HEK293 (cell line): ENCODE results near the gene CCDC73.

Experiments used
- CTCF ChIA-PET: fragments of 350-600 bp; formaldehyde crosslinking; extraction: SDS; loops from one replicate; lab custom pipeline; 2021; ENCODE audit warnings: antibody characterized with exemption; lab: Yijun Ruan, JAX
- POLR2A ChIA-PET: fragments of 300-600 bp; formaldehyde crosslinking; extraction: SDS; loops from one replicate; lab custom pipeline; 2020; ENCODE audit warnings: antibody characterized with exemption, inconsistent platforms; lab: Yijun Ruan, JAX
- H3K27ac ChIP-seq: fragments of 200-500 bp; sonication (Bioruptor generic); 2 replicates; pipeline ENCODE4 v1.5.1; 2014; ENCODE audit warnings: low read depth, low read length, control low read depth, inconsistent platforms; ENCODE audit errors: extremely low read depth
- H3K36me3 ChIP-seq, 2 experiments: fragments of 200-500 bp in 1 of 2; sonication (Bioruptor generic) in 1 of 2; 1 replicate in 1 of 2; 2 replicates in 1 of 2; pipeline ENCODE4 v1.5.1; 2014 to 2017; ENCODE audit warnings: inconsistent platforms in 2 of 2, low read length in 2 of 2; ENCODE audit not compliant: control insufficient read depth in 2 of 2, insufficient read depth in 1 of 2
- H3K4me1 ChIP-seq: fragments of 200-500 bp; sonication (Bioruptor generic); 2 replicates; pipeline ENCODE4 v1.5.1; 2014; ENCODE audit warnings: mild to moderate bottlenecking, low read length, inconsistent platforms; ENCODE audit not compliant: control insufficient read depth, insufficient read depth
- H3K4me3 ChIP-seq: 2 replicates; pipeline ENCODE4 v1.5.1; 2011; ENCODE audit warnings: low read depth, mild to moderate bottlenecking, control low read depth, low read length, moderate library complexity
- H3K9me3 ChIP-seq: fragments of 200-500 bp; sonication (Bioruptor generic); 2 replicates; pipeline ENCODE4 v1.5.1; 2014; ENCODE audit warnings: low read depth, low read length, inconsistent platforms; ENCODE audit not compliant: control insufficient read depth, insufficient read depth
- ELK4 ChIP-seq: IDR thresholded peaks from 2 replicates; pipeline ENCODE4 v1.6.1; 2011; ENCODE audit warnings: mild to moderate bottlenecking, low read depth, low read length, borderline replicate concordance
- HIC1 ChIP-seq: fragments of 450-650 bp; formaldehyde crosslinking; IDR thresholded peaks from 2 replicates; pipeline ENCODE4 v1.5.1; 2016; ENCODE audit warnings: missing biosample characterization, missing genetic modification characterization
- KLF9 ChIP-seq: fragments of 450-650 bp; formaldehyde crosslinking; IDR thresholded peaks from 2 replicates; pipeline ENCODE4 v1.5.1; 2016; ENCODE audit warnings: missing biosample characterization, missing genetic modification characterization, low read depth
- REPIN1 ChIP-seq: fragments of 450-650 bp; formaldehyde crosslinking; IDR thresholded peaks from 2 replicates; pipeline ENCODE4 v1.5.1; 2017; ENCODE audit warnings: missing biosample characterization, missing genetic modification characterization, low read depth
- SETDB1 ChIP-seq: IDR thresholded peaks from one replicate; pipeline ENCODE4 v1.6.1; 2017; ENCODE audit warnings: mild to moderate bottlenecking, low read length, moderate library complexity, mixed read lengths; ENCODE audit not compliant: insufficient read length
- TCF7L2 ChIP-seq: IDR thresholded peaks from 2 replicates; pipeline ENCODE4 v1.6.1; 2011; ENCODE audit warnings: low read depth, mild to moderate bottlenecking, inconsistent platforms, low read length, moderate library complexity, borderline replicate concordance
- ZNF10 ChIP-seq: fragments of 450-650 bp; formaldehyde crosslinking; IDR thresholded peaks from 2 replicates; pipeline ENCODE4 v1.5.1; 2017; ENCODE audit warnings: missing biosample characterization, missing genetic modification characterization
- ZNF114 ChIP-seq: fragments of 450-650 bp; formaldehyde crosslinking; IDR thresholded peaks from 2 replicates; pipeline ENCODE4 v1.5.0; 2017; ENCODE audit warnings: missing biosample characterization, missing genetic modification characterization
- ZNF155 ChIP-seq: fragments of 450-650 bp; formaldehyde crosslinking; IDR thresholded peaks from 2 replicates; pipeline ENCODE4 v1.5.1; 2016; ENCODE audit warnings: missing biosample characterization, missing genetic modification characterization
- ZNF169 ChIP-seq: fragments of 450-650 bp; formaldehyde crosslinking; IDR thresholded peaks from 2 replicates; pipeline ENCODE4 v1.5.1; 2016; ENCODE audit warnings: missing biosample characterization, missing genetic modification characterization
- ZNF175 ChIP-seq: fragments of 450-650 bp; formaldehyde crosslinking; IDR thresholded peaks from 2 replicates; pipeline ENCODE4 v1.5.1; 2016; ENCODE audit warnings: missing biosample characterization, missing genetic modification characterization
- ZNF24 ChIP-seq: fragments of 450-650 bp; formaldehyde crosslinking; IDR thresholded peaks from 2 replicates; pipeline ENCODE4 v1.5.1; 2016; ENCODE audit warnings: missing biosample characterization, missing genetic modification characterization
- ZNF274 ChIP-seq, 2 experiments: fragments of 200-500 bp in 1 of 2; fragments of 450-650 bp in 1 of 2; sonication (Bioruptor generic) in 1 of 2; formaldehyde crosslinking in 1 of 2; IDR thresholded peaks; 2 replicates each; pipeline versions ENCODE4 v1.5.1 to v1.6.1; 2014 to 2016; ENCODE audit warnings: borderline replicate concordance in 1 of 2, inconsistent platforms in 1 of 2, low read length in 1 of 2, missing biosample characterization in 1 of 2, missing genetic modification characterization in 1 of 2
- ZNF354C ChIP-seq: fragments of 450-650 bp; formaldehyde crosslinking; IDR thresholded peaks from 2 replicates; pipeline ENCODE4 v1.5.1; 2016; ENCODE audit warnings: missing biosample characterization, missing genetic modification characterization, low read depth, borderline replicate concordance
- ZNF404 ChIP-seq: fragments of 450-650 bp; formaldehyde crosslinking; IDR thresholded peaks from 2 replicates; pipeline ENCODE4 v1.5.1; 2017; ENCODE audit warnings: missing biosample characterization, missing genetic modification characterization
- ZNF423 ChIP-seq: fragments of 450-650 bp; formaldehyde crosslinking; IDR thresholded peaks from 2 replicates; pipeline ENCODE4 v1.5.1; 2016; ENCODE audit warnings: missing biosample characterization, missing genetic modification characterization
- ZNF555 ChIP-seq: fragments of 450-650 bp; formaldehyde crosslinking; conservative IDR thresholded peaks from 2 replicates; pipeline ENCODE4 v1.5.1; 2017; ENCODE audit warnings: missing biosample characterization, mild to moderate bottlenecking, missing genetic modification characterization, inconsistent platforms
- ZNF629 ChIP-seq: fragments of 450-650 bp; formaldehyde crosslinking; IDR thresholded peaks from 2 replicates; pipeline ENCODE4 v1.5.1; 2017; ENCODE audit warnings: missing biosample characterization, missing genetic modification characterization
- ZNF792 ChIP-seq: fragments of 450-650 bp; formaldehyde crosslinking; IDR thresholded peaks from 2 replicates; pipeline ENCODE4 v1.5.1; 2016; ENCODE audit warnings: missing biosample characterization, missing genetic modification characterization

CCDC73 gene

GRCh38 chr11:32704261-32704660 is 90.2 kb downstream of the CCDC73 start:
- H3K9me3 ChIP-seq = no peaks in the 10 kb centered on the region
- H3K27ac ChIP-seq = no peak overlapping the region
- POLR2A ChIA-PET = no interaction called here
- CTCF ChIA-PET = no interaction called here
- no peaks in the 10 kb centered on the region for H3K36me3 ChIP-seq
- H3K4me3 ChIP-seq = no peak overlapping the region
- TF ChIP-seq ZNF629 (tag by site-specific recombination) = no peak
- TF ChIP-seq HIC1 (tag by site-specific recombination) = no peak
- TF ChIP-seq ZNF24 (tag by site-specific recombination) = no peak
- no peak for TF ChIP-seq ZNF423 (tag by site-specific recombination)
- no peak for TF ChIP-seq ZNF175 (tag by site-specific recombination)
- TF ChIP-seq ZNF792 (tag by site-specific recombination) = no peak
- no peak for TF ChIP-seq ZNF404
- no peak for TF ChIP-seq ZNF274 (IDR thresholded peaks at IDR 0.05; ENCODE audit: low read length)
- TF ChIP-seq ZNF274 (tag by site-specific recombination; IDR thresholded peaks at IDR 0.05; ENCODE audit: borderline replicate concordance) = no peak
- TF ChIP-seq ZNF169 (tag by site-specific recombination) = no peak
- H3K4me1 ChIP-seq = 0 out of 2 replicates have a peak, but pooled peaks cover 2% of the 10 kb centered on the region

- ChIA-PET POLR2A (no interaction called here), CTCF (interaction anchor here (0.6 kb wide), 1 partner anchor 19 kb away, joined by 3 read pairs; no protein-coding TSS in a partner anchor)
- Histone ChIP-seq H3K4me1 (no peaks in the 10 kb centered on the region), H3K36me3 (no peaks in the 10 kb centered on the region), H3K4me3 (no peak overlapping the region), H3K27ac (no peak overlapping the region), H3K9me3 (no peaks in the 10 kb centered on the region)
- TF ChIP-seq ELK4 (no peak), SETDB1 (no peak), ZNF555 (tag by site-specific recombination) (no peak), ZNF155 (no peak), ZNF114 (tag by site-specific recombination) (no peak), ZNF10 (tag by site-specific recombination) (no peak), ZNF354C (tag by site-specific recombination) (no peak)
Observed at GRCh38 chr11:32701616-32702015, 92.8 kb downstream of the CCDC73 start.

- ChIA-PET POLR2A (no interaction called here), CTCF (no interaction called here)
- H3K4me1 ChIP-seq = no peaks in the 10 kb centered on the region
- H3K27ac ChIP-seq = no peak overlapping the region
- H3K4me3 ChIP-seq = no peak overlapping the region
- H3K9me3 ChIP-seq = no peaks in the 10 kb centered on the region
- H3K36me3 ChIP-seq = no peaks in the 10 kb centered on the region
- TF ChIP-seq REPIN1 (tag by site-specific recombination) (no peak), TCF7L2 (no peak), KLF9 (tag by site-specific recombination) (no peak)
Observed at GRCh38 chr11:32698579-32698978, 95.9 kb downstream of the CCDC73 start.
